ENCODE results near the gene MEIOB. TPM values are rescaled to one million over a fixed set of nuclear protein-coding genes. Genes with fewer than 3 reads are reported as not detected.
"Not testable (repeated sequence)": the region's sequence is repeated elsewhere in the genome, so short reads cannot be mapped to it uniquely, and the experiment has no call there.

MEIOB gene
- polyA plus RNA-seq, 1 donor (not counting 4 experiments of a cell fraction or from before 2014, with no cell fraction given), result not detected

- no peak overlapping the region for H3K4me3 ChIP-seq (ENCODE audit: control insufficient read depth in 2 of 3, extremely low read depth in 1 of 3, insufficient read depth in 2 of 3, low read depth in 1 of 3, low read length in 3 of 3)
- no peaks in the 10 kb centered on the region for H3K36me3 ChIP-seq (ENCODE audit: control insufficient read depth in 2 of 2, extremely low read depth in 1 of 2, insufficient read depth in 2 of 2, low read length in 2 of 2)
- no peaks in the 10 kb centered on the region for H3K9me1 ChIP-seq (ENCODE audit: control insufficient read depth, extremely low read depth, insufficient read depth, low read length)
- no peak overlapping the region for H3K9ac ChIP-seq (ENCODE audit: control insufficient read depth, extremely low read depth, insufficient read depth, low read length)
- H3K27me3 ChIP-seq (ENCODE audit: control insufficient read depth, extremely low read depth, insufficient read depth, low read length), result peaks cover 4% of the 10 kb centered on the region
- H4K20me1 ChIP-seq (ENCODE audit: control insufficient read depth, extremely low read depth, insufficient read depth, low read length), result no peaks in the 10 kb centered on the region
- H3K4me2 ChIP-seq (ENCODE audit: control insufficient read depth, extremely low read depth, insufficient read depth, low read depth, low read length), result no peak overlapping the region
- DNase-seq (ENCODE audit: low read depth, low spot score) (no peak), FAIRE-seq (no peak)
- TF ChIP-seq CTCF (optimal IDR thresholded peaks at IDR 0.05 in 1 of 3, IDR thresholded peaks at IDR 0.05 in 1 of 3, conservative IDR thresholded peaks at IDR 0.05 in 1 of 3; ENCODE audit: extremely low read depth in 1 of 3, insufficient read depth in 2 of 3, low read length in 3 of 3) (peak in 2 of 3 experiments; percentile 6 to 21), EZH2 (IDR thresholded peaks at IDR 0.05; ENCODE audit: low read length) (no peak)
- no peak overlapping the region for H2AFZ ChIP-seq (ENCODE audit: control insufficient read depth, low read length)
- no peak overlapping the region for H3K27ac ChIP-seq (ENCODE audit: control insufficient read depth, insufficient read depth, low read length)
- H3K4me1 ChIP-seq (ENCODE audit: control insufficient read depth, extremely low read depth, insufficient read depth, low read length), result no peaks in the 10 kb centered on the region
- dilution Hi-C loops (cut with MboI; ENCODE audit: extremely low pct_ligation_motif_present, low sequenced_read_pairs), result no loop called here
- no peaks in the 10 kb centered on the region for H3K9me3 ChIP-seq (ENCODE audit: control insufficient read depth, low read depth, low read length)
- H3K79me2 ChIP-seq (ENCODE audit: control insufficient read depth, insufficient read depth, low read length), result no peaks in the 10 kb centered on the region
Measured at GRCh38 chr16:1884155-1884760, 12.3 kb upstream of the MEIOB start.

- H3K9ac ChIP-seq (ENCODE audit: control insufficient read depth, extremely low read depth, insufficient read depth, low read length); H3K36me3 ChIP-seq (ENCODE audit: control insufficient read depth in 2 of 2, extremely low read depth in 1 of 2, insufficient read depth in 2 of 2, low read length in 2 of 2); H3K27me3 ChIP-seq (ENCODE audit: control insufficient read depth, extremely low read depth, insufficient read depth, low read length); H4K20me1 ChIP-seq (ENCODE audit: control insufficient read depth, extremely low read depth, insufficient read depth, low read length); H3K4me1 ChIP-seq (ENCODE audit: control insufficient read depth, extremely low read depth, insufficient read depth, low read length); H3K4me2 ChIP-seq (ENCODE audit: control insufficient read depth, extremely low read depth, insufficient read depth, low read depth, low read length); H2AFZ ChIP-seq (ENCODE audit: control insufficient read depth, low read length); dilution Hi-C loops (cut with MboI; ENCODE audit: extremely low pct_ligation_motif_present, low sequenced_read_pairs); H3K9me3 ChIP-seq (ENCODE audit: control insufficient read depth, low read depth, low read length); FAIRE-seq; H3K79me2 ChIP-seq (ENCODE audit: control insufficient read depth, insufficient read depth, low read length); H3K4me3 ChIP-seq (ENCODE audit: control insufficient read depth in 2 of 3, extremely low read depth in 1 of 3, insufficient read depth in 2 of 3, low read depth in 1 of 3, low read length in 3 of 3); DNase-seq (ENCODE audit: low read depth, low spot score); H3K9me1 ChIP-seq (ENCODE audit: control insufficient read depth, extremely low read depth, insufficient read depth, low read length); H3K27ac ChIP-seq (ENCODE audit: control insufficient read depth, insufficient read depth, low read length): not testable (repeated sequence)
Measured at GRCh38 chr16:1881172-1881571, 9.2 kb upstream of the MEIOB start.

- no peaks in the 10 kb centered on the region for H3K4me1 ChIP-seq (ENCODE audit: control insufficient read depth, extremely low read depth, insufficient read depth, low read length)
- dilution Hi-C loops (cut with MboI; ENCODE audit: extremely low pct_ligation_motif_present, low sequenced_read_pairs), result no loop called here
- no peaks in the 10 kb centered on the region for H3K79me2 ChIP-seq (ENCODE audit: control insufficient read depth, insufficient read depth, low read length)
- no peak overlapping the region for H3K4me2 ChIP-seq (ENCODE audit: control insufficient read depth, extremely low read depth, insufficient read depth, low read depth, low read length)
- H4K20me1 ChIP-seq (ENCODE audit: control insufficient read depth, extremely low read depth, insufficient read depth, low read length), result no peaks in the 10 kb centered on the region
- FAIRE-seq, result no peak
- no peaks in the 10 kb centered on the region for H3K9me3 ChIP-seq (ENCODE audit: control insufficient read depth, low read depth, low read length)
- H3K4me3 ChIP-seq (ENCODE audit: control insufficient read depth in 2 of 3, extremely low read depth in 1 of 3, insufficient read depth in 2 of 3, low read depth in 1 of 3, low read length in 3 of 3), result no peak overlapping the region
- no peaks in the 10 kb centered on the region for H3K36me3 ChIP-seq (ENCODE audit: control insufficient read depth in 2 of 2, extremely low read depth in 1 of 2, insufficient read depth in 2 of 2, low read length in 2 of 2)
- no peaks in the 10 kb centered on the region for H3K9me1 ChIP-seq (ENCODE audit: control insufficient read depth, extremely low read depth, insufficient read depth, low read length)
- H3K9ac ChIP-seq (ENCODE audit: control insufficient read depth, extremely low read depth, insufficient read depth, low read length), result no peak overlapping the region
- no peak overlapping the region for H3K27ac ChIP-seq (ENCODE audit: control insufficient read depth, insufficient read depth, low read length)
- H3K27me3 ChIP-seq (ENCODE audit: control insufficient read depth, extremely low read depth, insufficient read depth, low read length), result peaks cover 3% of the 10 kb centered on the region
- no peak for TF ChIP-seq CTCF (optimal IDR thresholded peaks at IDR 0.05 in 1 of 3, IDR thresholded peaks at IDR 0.05 in 1 of 3, conservative IDR thresholded peaks at IDR 0.05 in 1 of 3; ENCODE audit: extremely low read depth in 1 of 3, insufficient read depth in 2 of 3, low read length in 3 of 3)
- no peak for TF ChIP-seq EZH2 (IDR thresholded peaks at IDR 0.05; ENCODE audit: low read length)
- DNase-seq (ENCODE audit: low read depth, low spot score), result no peak
- H2AFZ ChIP-seq (ENCODE audit: control insufficient read depth, low read length), result no peak overlapping the region
Measured at GRCh38 chr16:1879477-1879876, 7.5 kb upstream of the MEIOB start.

Measured in keratinocyte (primary cell).